Measurements from ENCODE around the gene TMPRSS9. TPM values are rescaled to one million over a fixed set of nuclear protein-coding genes. Genes with fewer than 3 reads are reported as not detected.

TMPRSS9 gene
- total RNA-seq, 1 experiment from 2014 or later: 0.23 TPM

DNA sequence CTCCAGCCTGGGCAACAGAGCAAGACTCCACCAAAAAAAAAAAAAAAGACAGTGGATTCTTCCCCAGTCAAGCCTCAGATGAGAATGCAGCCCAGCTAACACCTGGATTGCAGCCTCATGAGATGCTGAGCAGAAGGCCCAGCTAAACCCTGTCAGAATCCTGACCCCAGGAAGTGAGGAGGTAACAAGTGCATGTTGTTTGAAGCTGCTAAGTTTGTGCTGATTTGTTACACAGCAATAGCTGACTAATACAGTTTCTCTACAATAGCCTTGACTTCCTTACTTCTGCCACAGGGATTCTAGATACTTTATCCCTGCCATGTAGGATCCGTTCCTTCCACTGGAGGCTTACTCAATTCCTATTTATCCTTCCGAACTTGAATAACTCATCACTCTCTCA is 20.5 kb downstream of the TMPRSS9 start:
- BruUV-seq (replicated peaks): no TSS peak
- ChIA-PET POLR2A (no interaction called here), CTCF (interaction anchor here (1.2 kb wide), 1 partner anchor 16 kb away, joined by 3 read pairs; no protein-coding TSS in a partner anchor)
- no peak overlapping the region for H3K27ac ChIP-seq (ENCODE audit: low read length)
- no peaks in the 10 kb centered on the region for H3K27me3 ChIP-seq (ENCODE audit: control insufficient read depth, insufficient read depth, low read length)
- H3K9me3 ChIP-seq (ENCODE audit: control insufficient read depth, insufficient read depth, low read depth, low read length): no peaks in the 10 kb centered on the region
- in situ Hi-C loops (cut with HindIII; ENCODE audit: low pct_unique_long_range_greater_than_20kb, low sequenced_read_pairs): no loop called here
- TF ChIP-seq POLR2AphosphoS5 (IDR thresholded peaks at IDR 0.05; ENCODE audit: low read depth, low read length): no peak
- TF ChIP-seq, protein P1, sequence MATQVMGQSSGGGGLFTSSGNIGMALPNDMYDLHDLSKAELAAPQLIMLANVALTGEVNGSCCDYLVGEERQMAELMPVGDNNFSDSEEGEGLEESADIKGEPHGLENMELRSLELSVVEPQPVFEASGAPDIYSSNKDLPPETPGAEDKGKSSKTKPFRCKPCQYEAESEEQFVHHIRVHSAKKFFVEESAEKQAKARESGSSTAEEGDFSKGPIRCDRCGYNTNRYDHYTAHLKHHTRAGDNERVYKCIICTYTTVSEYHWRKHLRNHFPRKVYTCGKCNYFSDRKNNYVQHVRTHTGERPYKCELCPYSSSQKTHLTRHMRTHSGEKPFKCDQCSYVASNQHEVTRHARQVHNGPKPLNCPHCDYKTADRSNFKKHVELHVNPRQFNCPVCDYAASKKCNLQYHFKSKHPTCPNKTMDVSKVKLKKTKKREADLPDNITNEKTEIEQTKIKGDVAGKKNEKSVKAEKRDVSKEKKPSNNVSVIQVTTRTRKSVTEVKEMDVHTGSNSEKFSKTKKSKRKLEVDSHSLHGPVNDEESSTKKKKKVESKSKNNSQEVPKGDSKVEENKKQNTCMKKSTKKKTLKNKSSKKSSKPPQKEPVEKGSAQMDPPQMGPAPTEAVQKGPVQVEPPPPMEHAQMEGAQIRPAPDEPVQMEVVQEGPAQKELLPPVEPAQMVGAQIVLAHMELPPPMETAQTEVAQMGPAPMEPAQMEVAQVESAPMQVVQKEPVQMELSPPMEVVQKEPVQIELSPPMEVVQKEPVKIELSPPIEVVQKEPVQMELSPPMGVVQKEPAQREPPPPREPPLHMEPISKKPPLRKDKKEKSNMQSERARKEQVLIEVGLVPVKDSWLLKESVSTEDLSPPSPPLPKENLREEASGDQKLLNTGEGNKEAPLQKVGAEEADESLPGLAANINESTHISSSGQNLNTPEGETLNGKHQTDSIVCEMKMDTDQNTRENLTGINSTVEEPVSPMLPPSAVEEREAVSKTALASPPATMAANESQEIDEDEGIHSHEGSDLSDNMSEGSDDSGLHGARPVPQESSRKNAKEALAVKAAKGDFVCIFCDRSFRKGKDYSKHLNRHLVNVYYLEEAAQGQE (IDR thresholded peaks at IDR 0.05; ENCODE audit: insufficient read depth in 1 of 2, low read depth in 2 of 2, low read length in 1 of 2): no peak
- no peak for TF ChIP-seq SIN3A (IDR thresholded peaks at IDR 0.05; ENCODE audit: borderline replicate concordance, insufficient read depth, low read depth, low read length)
- TF ChIP-seq, protein P2, sequence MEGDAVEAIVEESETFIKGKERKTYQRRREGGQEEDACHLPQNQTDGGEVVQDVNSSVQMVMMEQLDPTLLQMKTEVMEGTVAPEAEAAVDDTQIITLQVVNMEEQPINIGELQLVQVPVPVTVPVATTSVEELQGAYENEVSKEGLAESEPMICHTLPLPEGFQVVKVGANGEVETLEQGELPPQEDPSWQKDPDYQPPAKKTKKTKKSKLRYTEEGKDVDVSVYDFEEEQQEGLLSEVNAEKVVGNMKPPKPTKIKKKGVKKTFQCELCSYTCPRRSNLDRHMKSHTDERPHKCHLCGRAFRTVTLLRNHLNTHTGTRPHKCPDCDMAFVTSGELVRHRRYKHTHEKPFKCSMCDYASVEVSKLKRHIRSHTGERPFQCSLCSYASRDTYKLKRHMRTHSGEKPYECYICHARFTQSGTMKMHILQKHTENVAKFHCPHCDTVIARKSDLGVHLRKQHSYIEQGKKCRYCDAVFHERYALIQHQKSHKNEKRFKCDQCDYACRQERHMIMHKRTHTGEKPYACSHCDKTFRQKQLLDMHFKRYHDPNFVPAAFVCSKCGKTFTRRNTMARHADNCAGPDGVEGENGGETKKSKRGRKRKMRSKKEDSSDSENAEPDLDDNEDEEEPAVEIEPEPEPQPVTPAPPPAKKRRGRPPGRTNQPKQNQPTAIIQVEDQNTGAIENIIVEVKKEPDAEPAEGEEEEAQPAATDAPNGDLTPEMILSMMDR (IDR thresholded peaks at IDR 0.05): no peak
- TF ChIP-seq TCF7L2 (IDR thresholded peaks at IDR 0.05; ENCODE audit: low read depth, low read length): no peak
- no peak for ATAC-seq
- no peak overlapping the region for H3K4me3 ChIP-seq (ENCODE audit: low read depth in 2 of 2, low read length in 2 of 2)
- intact Hi-C loops (cut with micrococcal nuclease; ENCODE audit: unreplicated experiment): no loop called here
- peaks cover 4% of the 10 kb centered on the region; the same call in 1 of the 2 replicates for H3K4me1 ChIP-seq (ENCODE audit: control insufficient read depth, insufficient read depth, low read length)
- DNase-seq (ENCODE audit: low read depth, low spot score): no peak
- H3K36me3 ChIP-seq (ENCODE audit: control insufficient read depth, insufficient read depth, low read length): no peaks in the 10 kb centered on the region

- in situ Hi-C loops (cut with HindIII; ENCODE audit: low pct_unique_long_range_greater_than_20kb, low sequenced_read_pairs) (no loop called here), intact Hi-C loops (cut with micrococcal nuclease; ENCODE audit: unreplicated experiment) (no loop called here)
- DNase-seq (ENCODE audit: low read depth, low spot score): no peak
- Histone ChIP-seq H3K27ac (ENCODE audit: low read length) (no peak overlapping the region), H3K27me3 (ENCODE audit: control insufficient read depth, insufficient read depth, low read length) (no peaks in the 10 kb centered on the region), H3K36me3 (ENCODE audit: control insufficient read depth, insufficient read depth, low read length) (no peaks in the 10 kb centered on the region), H3K9me3 (ENCODE audit: control insufficient read depth, insufficient read depth, low read depth, low read length) (no peaks in the 10 kb centered on the region), H3K4me3 (ENCODE audit: low read depth in 2 of 2, low read length in 2 of 2) (no peak overlapping the region), H3K4me1 (ENCODE audit: control insufficient read depth, insufficient read depth, low read length) (peaks cover 7% of the 10 kb centered on the region; the same call in 1 of the 2 replicates)
- ATAC-seq: no peak
- TF ChIP-seq POLR2AphosphoS5 (IDR thresholded peaks at IDR 0.05; ENCODE audit: low read depth, low read length) (no peak), TCF7L2 (IDR thresholded peaks at IDR 0.05; ENCODE audit: low read depth, low read length) (no peak), SIN3A (IDR thresholded peaks at IDR 0.05; ENCODE audit: borderline replicate concordance, insufficient read depth, low read depth, low read length) (no peak)
- TF ChIP-seq, protein P2 (IDR thresholded peaks at IDR 0.05): no peak
- TF ChIP-seq, protein P1 (IDR thresholded peaks at IDR 0.05; ENCODE audit: insufficient read depth in 1 of 2, low read depth in 2 of 2, low read length in 1 of 2): no peak
- no TSS peak for BruUV-seq (replicated peaks)
- ChIA-PET POLR2A (no interaction called here), CTCF (interaction anchor here (1.2 kb wide), 1 partner anchor 16 kb away, joined by 3 read pairs; no protein-coding TSS in a partner anchor)
These were observed 21.2 kb downstream of the TMPRSS9 start for GRCh38 chr19:2381148-2381820.
